ENCODE measurements around the gene IFT27. TPM values are rescaled to one million over a fixed set of nuclear protein-coding genes. Genes with fewer than 3 reads are reported as not detected.
A peak's percentile ranks its signal among the peaks of the same experiment; 100 is the strongest.

The IFT27 gene, protein sequence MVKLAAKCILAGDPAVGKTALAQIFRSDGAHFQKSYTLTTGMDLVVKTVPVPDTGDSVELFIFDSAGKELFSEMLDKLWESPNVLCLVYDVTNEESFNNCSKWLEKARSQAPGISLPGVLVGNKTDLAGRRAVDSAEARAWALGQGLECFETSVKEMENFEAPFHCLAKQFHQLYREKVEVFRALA
- total RNA-seq = 21.5 TPM
- long read RNA-seq, transcript IFT27-205 (7 exons, 1,095 nt) = major isoform, 25 of 30 reads
- long read RNA-seq, partial matches to known transcripts = 1 of 30 reads
- long read RNA-seq, other reads (novel, unspliced or antisense) = 3 of 30 reads

DNA sequence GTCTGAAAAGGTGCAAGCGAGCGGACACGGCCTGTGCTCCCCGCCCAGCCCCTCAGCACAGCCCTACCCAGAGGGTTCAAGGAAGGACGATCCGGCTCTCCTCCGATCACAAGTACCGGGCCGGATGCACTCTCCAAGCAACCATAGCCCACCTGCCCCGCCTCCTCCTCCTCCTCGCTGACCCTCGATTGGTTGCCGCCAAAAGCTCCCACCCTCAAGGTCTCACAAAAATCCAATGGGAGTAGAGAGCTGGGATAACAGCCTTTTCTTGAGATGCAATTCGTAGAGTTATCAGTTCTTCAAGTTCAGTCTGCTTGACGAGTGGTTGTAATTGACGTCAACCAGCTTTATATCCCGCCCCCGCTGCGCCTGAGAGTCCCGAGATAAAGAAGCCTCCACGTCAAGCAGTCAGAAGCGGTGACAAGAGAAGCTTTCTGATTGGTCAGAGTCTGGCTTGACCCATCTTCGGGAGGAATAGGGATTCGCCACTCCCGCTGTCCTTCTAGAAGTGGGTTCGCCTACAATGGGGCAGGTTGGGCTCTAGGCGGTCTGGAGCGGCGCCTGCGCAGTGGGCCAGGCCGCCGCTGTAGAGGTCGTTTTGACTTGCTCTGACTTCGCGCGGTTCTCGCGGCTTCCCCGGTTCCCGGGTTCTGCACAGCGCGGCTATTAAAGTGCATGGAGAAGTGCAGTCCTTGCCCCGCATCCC is at the start of gene IFT27:
IFT27 (minus strand) TSS at position 156 of the 706 bp plus-strand sequence. CDS start 412 bp downstream, outside the sequence.
- no peaks in the 10 kb centered on the region for H3K36me3 ChIP-seq
- peak; percentile 97 for ATAC-seq
- intact Hi-C loops (cut with DNase I) = no loop called here

GRCh38 chr22:36824655-36825054 is 48.7 kb upstream of the IFT27 start:
- Histone ChIP-seq H3K9me3 (no peaks in the 10 kb centered on the region), H3K4me3 (no peak overlapping the region), H3K27me3 (peaks cover 41% of the 10 kb centered on the region), H3K36me3 (no peaks in the 10 kb centered on the region), H3K4me1 (no peaks in the 10 kb centered on the region), H3K27ac (no peak overlapping the region)
- ATAC-seq (no peak), DNase-seq (no peak)
- intact Hi-C loops (cut with DNase I) = no loop called here
- TF ChIP-seq CTCF (IDR thresholded peaks at IDR 0.05) = no peak

More for the DNA sequence above, at the start of gene IFT27:
- Histone ChIP-seq H3K4me3 (peak within 1 kb of the TSS; percentile 89), H3K27me3 (no peaks in the 10 kb centered on the region), H3K4me1 (peaks cover 13% of the 10 kb centered on the region), H3K27ac (peak within 1 kb of the TSS; percentile 90), H3K9me3 (no peaks in the 10 kb centered on the region)
- peak; percentile 97 for DNase-seq
- no peak for TF ChIP-seq CTCF (IDR thresholded peaks at IDR 0.05)

DNA sequence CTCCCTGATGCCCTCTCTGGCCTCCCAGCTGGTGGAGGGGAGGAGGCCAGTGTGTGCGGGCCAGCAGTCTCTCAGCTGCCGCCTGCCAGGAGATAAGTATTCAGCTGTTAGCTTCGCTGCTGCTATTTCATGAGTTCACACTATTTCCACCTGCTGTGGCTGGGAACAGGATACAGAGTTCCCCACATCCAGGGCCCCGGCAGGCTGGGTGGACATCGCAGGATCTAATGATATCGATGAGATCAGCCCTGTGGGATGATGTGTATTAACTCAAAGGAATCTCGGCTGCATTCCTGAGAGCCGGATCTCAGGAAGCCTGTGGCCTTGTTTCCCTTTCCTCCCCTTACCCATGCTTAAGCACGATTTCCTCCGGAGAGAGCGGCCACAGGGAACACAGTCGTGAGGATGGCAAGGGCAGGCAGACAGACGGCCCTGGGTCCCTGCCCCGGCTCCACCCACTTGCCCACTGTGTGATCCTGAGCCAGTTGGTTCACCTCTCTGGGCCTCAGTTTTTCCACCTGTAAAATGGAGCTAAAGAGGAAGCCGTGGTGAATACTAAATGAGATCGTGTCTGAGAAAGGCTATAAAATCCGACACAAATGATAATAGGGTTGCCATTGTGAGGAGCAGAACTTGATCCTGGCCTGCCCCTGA is 47.4 kb upstream of the IFT27 start:
- Histone ChIP-seq H3K27ac (no peak overlapping the region), H3K4me1 (no peaks in the 10 kb centered on the region), H3K36me3 (no peaks in the 10 kb centered on the region), H3K4me3 (no peak overlapping the region), H3K27me3 (peaks cover 49% of the 10 kb centered on the region), H3K9me3 (no peaks in the 10 kb centered on the region)
- intact Hi-C loops (cut with DNase I) = no loop called here
- DNase-seq (peak; percentile 23), ATAC-seq (no peak)
- no peak for TF ChIP-seq CTCF (IDR thresholded peaks at IDR 0.05)

- Histone ChIP-seq H3K36me3 (no peaks in the 10 kb centered on the region), H3K4me3 (no peak overlapping the region), H3K27ac (no peak overlapping the region), H3K9me3 (no peaks in the 10 kb centered on the region), H3K27me3 (peaks cover 51% of the 10 kb centered on the region), H3K4me1 (no peaks in the 10 kb centered on the region)
- intact Hi-C loops (cut with DNase I) = no loop called here
- TF ChIP-seq CTCF (IDR thresholded peaks at IDR 0.05) = no peak
- no peak for DNase-seq
- no peak for ATAC-seq
Observed at GRCh38 chr22:36822581-36822980, 46.7 kb upstream of the IFT27 start.

- Histone ChIP-seq H3K9me3 (no peaks in the 10 kb centered on the region), H3K4me1 (peaks cover 14% of the 10 kb centered on the region), H3K27ac (no peak overlapping the region), H3K4me3 (no peak overlapping the region), H3K27me3 (peaks cover 75% of the 10 kb centered on the region), H3K36me3 (no peaks in the 10 kb centered on the region)
- ATAC-seq (no peak), DNase-seq (peak; percentile 58)
- intact Hi-C loops (cut with DNase I) = no loop called here
- TF ChIP-seq CTCF (IDR thresholded peaks at IDR 0.05) = no peak
Observed at GRCh38 chr22:36819112-36819511, 43.2 kb upstream of the IFT27 start.

All from upper lobe of right lung (tissue), 1 donor.